HUDEP-2 (cell line): Measurements from ENCODE around the gene RAMP3.

Experiments
- DNase-seq, 76 experiments: peaks; one replicate each; lab custom pipeline; 2025; ENCODE audit not compliant: unreplicated experiment in 76 of 76; lab: John Stamatoyannopoulos, UW

RAMP3 gene

GRCh38 chr7:45219801-45220435 is 62.3 kb downstream of the RAMP3 start:
- no peak for DNase-seq

- DNase-seq = no peak
These were observed 63.4 kb downstream of the RAMP3 start for GRCh38 chr7:45220846-45221618.

DNA sequence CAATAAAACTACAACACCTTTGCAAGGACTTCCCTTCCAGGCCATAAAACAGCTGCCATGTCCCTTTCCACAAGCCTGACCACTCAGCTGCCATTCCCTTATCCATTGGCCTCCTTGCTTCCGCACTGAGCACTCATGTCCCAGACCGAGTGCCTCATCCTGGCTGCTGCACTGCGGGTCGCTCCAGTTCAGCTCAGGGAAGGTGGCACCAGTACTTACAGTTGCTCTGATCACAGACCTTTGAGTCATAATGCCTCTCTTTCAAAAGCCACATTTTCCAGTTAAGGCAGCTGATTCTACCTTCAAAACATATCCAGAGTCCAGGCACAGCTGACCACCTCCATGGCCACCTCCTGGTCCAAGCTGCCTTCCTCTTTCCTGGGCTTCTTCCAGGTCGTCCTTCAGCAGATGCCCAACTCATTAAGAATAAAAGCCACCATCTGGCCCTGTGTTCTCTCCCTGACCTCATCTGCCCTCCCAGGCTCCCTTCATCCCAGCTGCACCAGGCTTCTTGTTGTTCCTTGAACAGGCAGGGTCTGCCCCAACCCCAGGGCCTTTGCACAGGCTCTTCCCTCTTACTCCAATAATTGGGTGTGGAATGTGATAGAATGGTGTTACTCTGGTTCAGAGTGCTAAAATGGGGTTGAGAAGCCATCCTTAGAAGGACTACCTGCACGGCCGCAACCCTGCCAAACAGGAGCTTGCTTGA is 64.5 kb downstream of the RAMP3 start:
- no peak for DNase-seq

GRCh38 chr7:45223078-45223477 is 65.5 kb downstream of the RAMP3 start:
- no peak for DNase-seq

DNA sequence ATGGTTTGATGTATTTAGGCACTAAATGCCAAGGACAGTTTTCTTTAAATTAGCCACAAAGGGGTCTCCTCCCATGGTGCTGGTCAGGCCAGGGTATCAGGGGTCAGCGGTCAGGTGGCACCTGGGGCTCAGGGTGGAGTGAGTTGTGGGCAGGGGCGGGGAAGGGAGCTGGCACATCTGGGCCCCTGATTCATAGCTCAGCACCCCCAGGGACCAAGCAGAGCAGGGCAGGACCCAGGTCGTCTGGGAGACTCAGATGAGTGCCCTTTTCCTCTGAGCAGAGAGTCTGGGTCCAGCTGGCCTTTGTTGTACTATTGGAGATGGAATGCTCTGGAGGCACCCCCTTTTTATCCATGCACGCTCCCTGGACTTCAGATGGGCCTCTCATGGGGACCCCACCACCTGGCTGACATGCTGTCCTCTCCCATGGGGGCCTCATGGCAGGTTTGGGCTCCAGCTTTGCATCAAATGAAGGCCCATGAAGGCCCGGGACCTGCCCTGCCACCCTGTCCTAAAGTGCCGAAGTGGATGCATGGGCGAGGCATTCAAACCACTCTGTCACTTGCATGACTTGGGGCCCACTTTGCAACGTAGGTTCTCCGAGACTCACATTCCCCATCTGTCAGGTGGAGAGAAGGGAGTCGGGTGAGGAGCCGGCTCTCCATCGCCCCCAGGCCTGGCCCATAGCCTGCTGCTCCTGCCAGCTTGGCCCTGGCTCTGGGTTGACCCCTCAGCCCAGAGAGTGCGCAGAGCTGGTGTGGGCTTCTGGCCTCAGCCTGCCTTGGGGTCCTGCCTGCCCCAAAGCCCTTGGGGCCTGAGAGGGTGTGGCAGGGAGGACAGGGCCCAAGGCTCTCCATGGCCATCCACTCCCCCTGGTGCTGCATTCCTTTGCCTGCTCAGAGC is 66.4 kb downstream of the RAMP3 start:
- no peak for DNase-seq

- DNase-seq = peak in 3 of 76 experiments; percentile 2 to 18 (median 4)
These were observed 67.2 kb downstream of the RAMP3 start for GRCh38 chr7:45224832-45225231.

DNA sequence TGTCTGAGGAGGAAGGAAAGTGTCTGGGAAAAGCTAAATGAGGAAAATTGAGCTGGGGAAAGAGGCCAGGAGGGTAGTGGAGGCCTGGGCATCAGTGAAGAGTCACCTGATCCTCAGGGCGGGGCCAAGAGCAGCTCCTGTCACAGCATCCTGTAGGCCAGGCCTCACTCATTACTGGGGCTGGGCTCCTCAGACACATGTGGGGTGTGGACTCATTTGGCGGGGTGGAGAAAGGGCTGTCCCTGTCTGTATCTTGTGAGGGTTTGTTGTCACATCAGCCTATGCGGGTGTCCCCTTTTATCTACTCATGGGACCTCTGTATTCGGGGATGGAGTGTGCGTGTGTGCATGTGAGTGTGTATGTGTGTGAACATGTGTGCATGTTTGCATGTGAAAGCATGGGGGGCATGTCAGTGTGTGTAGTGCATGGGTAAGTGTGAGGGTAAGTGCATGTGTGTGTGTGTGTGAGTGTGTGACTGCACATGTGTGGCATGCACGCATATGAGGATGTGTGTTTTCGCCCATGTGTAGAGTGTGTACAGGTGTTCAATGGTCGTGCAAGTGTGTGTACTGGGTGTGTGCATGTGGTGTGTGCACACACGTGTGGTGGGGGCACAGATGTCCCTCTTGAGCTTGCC is 67.8 kb downstream of the RAMP3 start:
- DNase-seq = peak in 6 of 76 experiments; percentile 13 to 34 (median 21)

DNA sequence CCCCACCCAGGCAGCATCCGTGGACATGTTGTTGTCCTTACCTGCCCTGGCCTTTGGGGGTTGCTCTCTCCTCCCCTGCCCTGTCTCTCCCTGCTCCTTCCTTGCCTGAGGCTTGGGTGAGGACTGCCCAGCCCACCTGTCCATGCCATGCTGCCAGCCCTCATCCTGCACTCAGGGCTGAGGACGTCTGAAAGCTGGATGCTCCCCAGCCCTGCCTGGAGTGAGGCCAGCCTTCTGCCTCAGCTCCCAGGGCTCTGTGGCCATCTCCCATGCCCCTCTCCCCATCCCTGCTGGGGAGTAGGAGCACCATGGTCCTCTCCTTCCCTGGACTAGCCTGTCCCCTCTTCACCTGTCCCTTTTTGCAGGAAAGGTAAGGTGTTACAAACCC is 68.4 kb downstream of the RAMP3 start:
- DNase-seq = no peak

DNA sequence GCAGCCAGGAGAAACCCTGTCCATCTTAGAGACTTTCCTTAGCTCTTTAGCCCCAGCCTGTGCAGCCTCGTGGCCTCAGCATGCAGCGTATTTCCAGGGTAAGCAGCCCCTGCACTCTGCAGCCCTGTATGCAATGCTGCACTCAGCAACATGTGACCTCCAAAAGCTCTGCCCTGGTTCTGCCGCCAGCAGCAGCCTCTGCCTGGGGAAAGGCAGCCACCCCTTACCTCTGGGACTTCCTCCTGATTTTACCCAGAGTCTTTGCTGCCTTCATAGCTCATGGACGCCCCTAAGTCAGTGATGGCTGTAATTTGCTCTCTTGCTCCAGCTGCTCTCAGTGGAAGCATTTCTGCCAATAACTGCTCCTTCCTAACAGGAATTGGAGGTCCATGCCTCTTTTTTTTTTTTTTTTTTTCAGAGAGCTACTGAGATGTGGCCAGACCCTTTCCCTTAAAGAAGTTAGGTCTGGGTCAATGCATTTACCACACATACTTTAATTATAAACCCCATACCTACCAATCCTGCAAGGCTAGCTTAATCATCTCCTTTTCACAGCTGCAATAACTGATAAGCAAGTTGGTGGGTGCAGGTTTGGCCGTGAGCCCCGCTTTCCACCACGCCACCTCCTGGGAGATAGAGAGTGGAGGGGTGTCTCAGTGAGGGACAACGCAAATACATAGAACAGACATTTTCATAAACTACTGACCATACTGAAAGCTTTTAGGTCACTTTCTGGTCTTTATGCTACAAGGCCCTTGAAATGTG is 71.7 kb downstream of the RAMP3 start:
- peak in 73 of 76 experiments; percentile 6 to 90 (median 72) for DNase-seq

GRCh38 chr7:45230083-45230482 is 72.5 kb downstream of the RAMP3 start:
- no peak for DNase-seq

DNA sequence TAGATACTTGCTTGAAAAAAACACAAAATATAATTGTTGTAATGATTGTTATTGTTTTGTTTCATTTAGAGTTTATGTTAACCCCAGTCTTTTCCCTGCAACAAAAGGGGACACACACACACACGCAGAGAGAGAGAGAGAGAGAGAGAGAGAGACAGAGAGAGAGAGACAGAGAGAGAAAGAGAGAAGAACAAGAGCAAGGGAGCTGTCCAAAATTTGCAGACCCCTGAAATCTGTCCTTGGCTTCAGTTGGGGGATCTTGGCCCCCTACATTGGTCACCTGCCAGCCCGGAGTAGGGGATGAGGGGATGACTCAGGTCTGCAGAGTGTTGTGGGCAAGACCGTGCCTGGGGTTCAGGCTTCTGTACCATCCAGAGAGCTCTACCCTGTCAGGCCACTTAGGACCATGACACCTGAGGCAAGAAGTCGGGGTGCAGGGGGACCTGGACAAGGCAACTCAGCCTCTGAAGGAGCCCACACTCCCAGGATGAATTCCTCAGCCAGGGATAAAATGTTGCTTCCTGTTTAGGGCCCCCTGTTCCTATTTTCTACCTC is 73.1 kb downstream of the RAMP3 start:
- no peak for DNase-seq

- DNase-seq = no peak
These were observed 75.7 kb downstream of the RAMP3 start for GRCh38 chr7:45233249-45233775.
